Upper lobe of right lung (tissue), 1 donor: ENCODE measurements around the gene SDHAF3. TPM values are rescaled to one million over a fixed set of nuclear protein-coding genes. Genes with fewer than 3 reads are reported as not detected.

Experiments used
- ATAC-seq: fragments of 200-7000 bp; cut with Tn5 transposase; one replicate; pipeline ENCODE4 v1.9.1; 2020; ENCODE audit warnings: mild to moderate bottlenecking, moderate library complexity
- DNase-seq: peaks from one replicate; pipeline ENCODE4 v3.0.0-alpha.2; 2020
- H3K27ac ChIP-seq: fragments of 200-600 bp; one replicate; pipeline ENCODE4 v1.8.0; 2022
- H3K27me3 ChIP-seq: fragments of 200-600 bp; one replicate; pipeline ENCODE4 v1.8.0; 2022; ENCODE audit warnings: mild to moderate bottlenecking
- H3K36me3 ChIP-seq: fragments of 200-600 bp; one replicate; pipeline ENCODE4 v1.8.0; 2022
- H3K4me1 ChIP-seq: fragments of 200-600 bp; one replicate; pipeline ENCODE4 v1.8.0; 2022
- H3K4me3 ChIP-seq: fragments of 200-600 bp; one replicate; pipeline ENCODE4 v1.8.0; 2022; ENCODE audit warnings: mild to moderate bottlenecking
- H3K9me3 ChIP-seq: fragments of 200-600 bp; one replicate; pipeline ENCODE4 v1.8.0; 2022
- CTCF ChIP-seq: fragments of 200-600 bp; IDR thresholded peaks from one replicate; pipeline ENCODE4 v1.8.0; 2022; ENCODE audit warnings: antibody characterized with exemption
- intact Hi-C: fragments of 100-400 bp; cut with DNase I; formaldehyde crosslinking; loops from one replicate; pipeline ENCODE4 v1.11.0; 2022
- total RNA-seq: library from RNA; stranded (reverse); fragmentation: NEBNext Ultra II Directional; extraction: Animal tissue kit (Norgen Biotek cat#: 25700); gene quantifications from one replicate; pipeline ENCODE4 v1.2.1, GENCODE V29; 2021
- donor health status: DM: no; HTN: yes; CAD: no; lungs with severe emphysema.

The SDHAF3 gene
- total RNA-seq, 1 donor from 2014 or later = 10.0 TPM

GRCh38 chr7:97096037-97096436 lies 21.5 kb upstream of the SDHAF3 start:
- intact Hi-C loops = no loop called here
- Histone ChIP-seq H3K27ac (no peak overlapping the region), H3K36me3 (no peaks in the 10 kb centered on the region), H3K4me1 (no peaks in the 10 kb centered on the region), H3K27me3 (peaks cover 27% of the 10 kb centered on the region), H3K4me3 (no peak overlapping the region), H3K9me3 (no peaks in the 10 kb centered on the region)
- ATAC-seq (no peak), DNase-seq (no peak)
- no peak for TF ChIP-seq CTCF

- intact Hi-C loops = no loop called here
- Histone ChIP-seq H3K4me1 (no peaks in the 10 kb centered on the region), H3K4me3 (no peak overlapping the region), H3K9me3 (no peaks in the 10 kb centered on the region), H3K27me3 (peaks cover 24% of the 10 kb centered on the region), H3K27ac (no peak overlapping the region), H3K36me3 (no peaks in the 10 kb centered on the region)
- DNase-seq = no peak
- TF ChIP-seq CTCF = no peak
- no peak for ATAC-seq
Observed at GRCh38 chr7:97096661-97097060, 20.8 kb upstream of the SDHAF3 start.

GRCh38 chr7:97104719-97105238 lies 12.7 kb upstream of the SDHAF3 start:
- H3K27me3 ChIP-seq = no peaks in the 10 kb centered on the region
- DNase-seq (peak; percentile 92), ATAC-seq (peak; percentile 98)
- H3K4me3 ChIP-seq = no peak overlapping the region
- H3K36me3 ChIP-seq = no peaks in the 10 kb centered on the region
- no peaks in the 10 kb centered on the region for H3K9me3 ChIP-seq
- no peaks in the 10 kb centered on the region for H3K4me1 ChIP-seq
- intact Hi-C loops = no loop called here
- no peak overlapping the region for H3K27ac ChIP-seq
- peak; percentile 76 for TF ChIP-seq CTCF

- no peak overlapping the region for H3K4me3 ChIP-seq
- no peaks in the 10 kb centered on the region for H3K4me1 ChIP-seq
- DNase-seq (no peak), ATAC-seq (no peak)
- no peaks in the 10 kb centered on the region for H3K27me3 ChIP-seq
- H3K9me3 ChIP-seq = no peaks in the 10 kb centered on the region
- no peaks in the 10 kb centered on the region for H3K36me3 ChIP-seq
- intact Hi-C loops = no loop called here
- H3K27ac ChIP-seq = no peak overlapping the region
- no peak for TF ChIP-seq CTCF
Observed at GRCh38 chr7:97107192-97107800, 10.2 kb upstream of the SDHAF3 start.

GRCh38 chr7:97116308-97116707 lies 1.2 kb upstream of the SDHAF3 start:
- Histone ChIP-seq H3K27me3 (no peaks in the 10 kb centered on the region), H3K4me1 (peaks cover 9% of the 10 kb centered on the region), H3K27ac (no peak overlapping the region), H3K9me3 (no peaks in the 10 kb centered on the region), H3K36me3 (no peaks in the 10 kb centered on the region), H3K4me3 (no peak overlapping the region)
- ATAC-seq (peak; percentile 34), DNase-seq (no peak)
- intact Hi-C loops = no loop called here
- no peak for TF ChIP-seq CTCF

- Histone ChIP-seq H3K36me3 (no peaks in the 10 kb centered on the region), H3K4me1 (peaks cover 9% of the 10 kb centered on the region), H3K9me3 (no peaks in the 10 kb centered on the region), H3K27ac (peak overlapping the region; percentile 79), H3K27me3 (no peaks in the 10 kb centered on the region), H3K4me3 (peak overlapping the region; percentile 80)
- intact Hi-C loops = no loop called here
- ATAC-seq (no peak), DNase-seq (no peak)
- TF ChIP-seq CTCF = no peak
Observed at GRCh38 chr7:97117035-97117371, 495 bp upstream of the SDHAF3 start.
